K562 (cell line): ENCODE measurements around the gene ORC5. TPM values are rescaled to one million over a fixed set of nuclear protein-coding genes. Genes with fewer than 3 reads are reported as not detected.
A peak's percentile ranks its signal among the peaks of the same experiment; 100 is the strongest.

ENCODE experiments used
- ATAC-seq: fragments of 200-7000 bp; cut with Tn5 transposase; 3 replicates; pipeline ENCODE4 v1.9.1; 2020; ENCODE audit warnings: moderate library complexity
- BruUV-seq: library from RNA; stranded (reverse); fragments of 400-500 nt; replicated peaks from 2 replicates; lab custom pipeline; 2021; lab: Mats Ljungman, UMichigan
- CTCF ChIA-PET: fragments of 300-600 bp; formaldehyde crosslinking; extraction: SDS; loops from one replicate; lab custom pipeline; 2021; ENCODE audit warnings: low intra/inter-chr PET ratio; lab: Yijun Ruan, JAX
- POLR2A ChIA-PET: fragments of 300-600, 350-650 bp; sonication (Branson Sonifier 250); formaldehyde crosslinking; extraction: SDS; loops from one replicate; lab custom pipeline; 2021; ENCODE audit warnings: antibody characterized with exemption, inconsistent platforms; lab: Yijun Ruan, JAX
- DNase-seq, 4 experiments: peaks; one replicate each; pipeline versions ENCODE4 v3.0.0 to v3.0.0-alpha.2; 2011 to 2018; ENCODE audit warnings: low spot score in 3 of 4, mixed read lengths in 3 of 4; ENCODE audit errors: extremely low read depth in 1 of 4
- FAIRE-seq: peaks from 2 replicates; lab custom pipeline; 2011; peaks lifted over from hg19 to GRCh38; lab: Jason Lieb, UNC
- H2AFZ ChIP-seq: 2 replicates; pipeline ENCODE4 v1.6.0; 2011; ENCODE audit warnings: low read depth, low read length, control low read depth, inconsistent platforms
- H3K27ac ChIP-seq: fragments of 200-600 bp; 3 replicates; pipeline ENCODE4 v1.8.0; 2011; ENCODE audit warnings: low read depth, mild to moderate bottlenecking, control low read depth, inconsistent platforms, low read length, moderate library complexity, mixed read lengths; ENCODE audit errors: extremely low read depth
- H3K27me3 ChIP-seq, 2 experiments: fragments of 300-600 bp in 1 of 2; 2 replicates in 1 of 2; 3 replicates in 1 of 2; pipeline versions ENCODE4 v1.6.0 to v1.8.0; 2011; ENCODE audit warnings: inconsistent platforms in 2 of 2, low read length in 2 of 2, mild to moderate bottlenecking in 1 of 2, mixed read lengths in 1 of 2, moderate library complexity in 1 of 2; ENCODE audit not compliant: control insufficient read depth in 2 of 2, insufficient read depth in 2 of 2
- H3K36me3 ChIP-seq: fragments of 300-600 bp; 3 replicates; pipeline ENCODE4 v1.8.0; 2011; ENCODE audit warnings: mild to moderate bottlenecking, low read length, inconsistent platforms; ENCODE audit not compliant: control insufficient read depth, insufficient read depth
- H3K4me1 ChIP-seq, 2 experiments: fragments of 200-600 bp in 1 of 2; replicated peaks in 1 of 2; 2 replicates in 1 of 2; 3 replicates in 1 of 2; pipeline versions ENCODE4 v1.5.1 to v1.8.0; 2011; ENCODE audit warnings: inconsistent platforms in 2 of 2, low read length in 2 of 2, mild to moderate bottlenecking in 1 of 2, mixed read lengths in 1 of 2, moderate library complexity in 1 of 2; ENCODE audit not compliant: control insufficient read depth in 2 of 2, insufficient read depth in 2 of 2
- H3K4me2 ChIP-seq: 2 replicates; pipeline ENCODE4 v1.6.1; 2011; ENCODE audit warnings: low read length, control low read depth, inconsistent platforms, mixed read lengths; ENCODE audit not compliant: insufficient read depth
- H3K4me3 ChIP-seq: fragments of 200-600 bp; sonication (generic), shearing (Covaris generic); 2 replicates; pipeline ENCODE4 v1.5.1; 2016; ENCODE audit warnings: control low read depth, inconsistent platforms
- H3K79me2 ChIP-seq: fragments of 200-600 bp; 3 replicates; pipeline ENCODE4 v1.8.0; 2011; ENCODE audit warnings: low read length, inconsistent platforms; ENCODE audit not compliant: control insufficient read depth, insufficient read depth
- H3K9ac ChIP-seq, 2 experiments: 2 replicates each; pipeline versions ENCODE4 v1.6.0 to v1.6.1; 2011; ENCODE audit warnings: low read depth in 2 of 2, low read length in 2 of 2, control low read depth in 1 of 2, inconsistent platforms in 1 of 2, mild to moderate bottlenecking in 1 of 2, mixed read lengths in 1 of 2; ENCODE audit not compliant: insufficient read depth in 1 of 2
- H3K9me1 ChIP-seq: one replicate; pipeline ENCODE4 v1.6.0; 2011; ENCODE audit warnings: inconsistent platforms, mild to moderate bottlenecking, low read length, moderate library complexity; ENCODE audit not compliant: control insufficient read depth, insufficient read depth
- H3K9me3 ChIP-seq: replicated peaks from 2 replicates; pipeline ENCODE4 v1.5.1; 2011; ENCODE audit warnings: low read depth, low read length, inconsistent platforms; ENCODE audit not compliant: control insufficient read depth, insufficient read depth
- H4K20me1 ChIP-seq: replicated peaks from 2 replicates; pipeline ENCODE4 v1.6.1; 2011; ENCODE audit warnings: low read length, inconsistent platforms, mixed read lengths; ENCODE audit not compliant: control insufficient read depth, insufficient read depth
- CEBPB ChIP-seq: fragments of 450-650 bp; IDR thresholded peaks from 2 replicates; pipeline ENCODE4 v1.6.1; 2016; ENCODE audit warnings: missing genetic modification characterization, missing compliant biosample characterization
- CEBPG ChIP-seq, 3 experiments: fragments of 200-800 bp in 1 of 3; sonication (Bioruptor generic) in 1 of 3; sonication (generic) in 1 of 3; formaldehyde crosslinking in 1 of 3; IDR thresholded peaks in 2 of 3; conservative IDR thresholded peaks in 1 of 3; 2 replicates each; pipeline versions ENCODE4 v1.6.1 to v1.8.0; 2016 to 2022; ENCODE audit warnings: missing compliant biosample characterization in 2 of 3, missing genetic modification characterization in 2 of 3, mild to moderate bottlenecking in 1 of 3, missing genetic modification reagents in 1 of 3
- CREB3L1 ChIP-seq: fragments of 450-650 bp; IDR thresholded peaks from 2 replicates; pipeline ENCODE4 v1.6.1; 2014; ENCODE audit warnings: low read depth, mild to moderate bottlenecking, moderate library complexity, borderline replicate concordance
- RBM25 ChIP-seq: fragments of 200-400 bp; formaldehyde crosslinking; IDR thresholded peaks from 2 replicates; pipeline ENCODE4 v1.6.1; 2018; ENCODE audit warnings: low read length, low read depth, moderate library complexity; ENCODE audit not compliant: severe bottlenecking
- WGBS: fragments of 100-300 bp; shearing (Covaris generic); methylation state at CpG from one replicate; pipeline ENCODE4 v1.1.6; 2016; ENCODE audit warnings: low coverage, mixed read lengths; ENCODE audit not compliant: insufficient coverage; ENCODE audit errors: missing lambda C conversion rate; 5-methylcytosine and 5-hydroxymethylcytosine counted together
- in situ Hi-C: fragments of 300-500 bp; cut with MboI; formaldehyde crosslinking; loops from 4 replicates; pipeline ENCODE4 v1.15.0; 2018; ENCODE audit warnings: inconsistent platforms, mixed read lengths
- intact Hi-C: fragments of 100-400 bp; cut with micrococcal nuclease; formaldehyde crosslinking; loops from 2 replicates; pipeline ENCODE4 v1.14.2; 2022
- polyA plus RNA-seq, 8 experiments: library from polyadenylated mRNA; depleted of rRNA in 4 of 8; stranded (reverse) in 5 of 8; unstranded in 3 of 8; fragments of >200 nt; fragmentation: Nextera tagmentation in 2 of 8; fragmentation: Illumina TruSeq in 1 of 8; extraction: Ambion mirVana in 2 of 8; extraction: Trizol in 1 of 8; gene quantifications; 2 replicates each; pipeline versions ENCODE4 v1.2.1 to v1.2.3, GENCODE V29; 2011 to 2014; ENCODE audit warnings: inconsistent platforms in 1 of 8, missing spikeins in 1 of 8
- total RNA-seq, 7 experiments: library from RNA; depleted of rRNA in 6 of 7; stranded (reverse); fragments of >200 nt in 6 of 7; fragmentation: Illumina TruSeq in 2 of 7; extraction: Trizol in 2 of 7; gene quantifications; 2 replicates each; pipeline versions ENCODE4 v1.2.1 to v1.2.3, GENCODE V29; 2011 to 2021; ENCODE audit warnings: low replicate concordance in 1 of 7
- TF ChIP-seq, protein P1 (sequence below): fragments of 250-450 bp; sonication (Bioruptor Pico); IDR thresholded peaks from 2 replicates; pipeline ENCODE4 v1.5.0; 2020; ENCODE audit warnings: mild to moderate bottlenecking, borderline replicate concordance

The ORC5 gene
- total and polyA plus RNA-seq, 9 of the 15 experiments (the other 6 are each of a cell fraction or from before 2014, with no cell fraction given), result 29.8 to 136 (median 54.8) TPM

GRCh38 chr7:104113788-104114187 lies 94.0 kb downstream of the ORC5 start:
- Histone ChIP-seq H3K27me3 (no peaks in the 10 kb centered on the region), H4K20me1 (no peaks in the 10 kb centered on the region), H3K36me3 (no peaks in the 10 kb centered on the region), H3K79me2 (no peaks in the 10 kb centered on the region), H3K9ac (no peak overlapping the region), H3K4me1 (no peaks in the 10 kb centered on the region), H3K9me3 (no peaks in the 10 kb centered on the region), H2AFZ (no peak overlapping the region), H3K27ac (no peak overlapping the region), H3K4me2 (no peak overlapping the region), H3K9me1 (no peaks in the 10 kb centered on the region), H3K4me3 (no peak overlapping the region)
- ATAC-seq, result no peak
- BruUV-seq, result no TSS peak
- intact Hi-C loops (no loop called here), in situ Hi-C loops (no loop called here)
- 15% methylated on average over 2 of the region's 2 CpGs for WGBS
- DNase-seq, result no peak
- ChIA-PET POLR2A (no interaction called here), CTCF (no interaction called here)
- no peak for FAIRE-seq
- TF ChIP-seq, protein P1, sequence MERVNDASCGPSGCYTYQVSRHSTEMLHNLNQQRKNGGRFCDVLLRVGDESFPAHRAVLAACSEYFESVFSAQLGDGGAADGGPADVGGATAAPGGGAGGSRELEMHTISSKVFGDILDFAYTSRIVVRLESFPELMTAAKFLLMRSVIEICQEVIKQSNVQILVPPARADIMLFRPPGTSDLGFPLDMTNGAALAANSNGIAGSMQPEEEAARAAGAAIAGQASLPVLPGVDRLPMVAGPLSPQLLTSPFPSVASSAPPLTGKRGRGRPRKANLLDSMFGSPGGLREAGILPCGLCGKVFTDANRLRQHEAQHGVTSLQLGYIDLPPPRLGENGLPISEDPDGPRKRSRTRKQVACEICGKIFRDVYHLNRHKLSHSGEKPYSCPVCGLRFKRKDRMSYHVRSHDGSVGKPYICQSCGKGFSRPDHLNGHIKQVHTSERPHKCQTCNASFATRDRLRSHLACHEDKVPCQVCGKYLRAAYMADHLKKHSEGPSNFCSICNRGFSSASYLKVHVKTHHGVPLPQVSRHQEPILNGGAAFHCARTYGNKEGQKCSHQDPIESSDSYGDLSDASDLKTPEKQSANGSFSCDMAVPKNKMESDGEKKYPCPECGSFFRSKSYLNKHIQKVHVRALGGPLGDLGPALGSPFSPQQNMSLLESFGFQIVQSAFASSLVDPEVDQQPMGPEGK, result no peak
- TF ChIP-seq CEBPG (CRISPR knock-in tag; IDR thresholded peaks at IDR 0.05) (no peak), CEBPG (tag; conservative IDR thresholded peaks at IDR 0.05 in 1 of 2, IDR thresholded peaks at IDR 0.05 in 1 of 2) (peak; percentile 20 to 73; a peak in 1 of 4 replicates), CREB3L1 (no peak), CEBPB (tag) (peak; percentile 49; the same call in 1 of the 2 replicates), RBM25 (no peak)
